G401.6 (cell line): ENCODE measurements around the gene OR2T34.
"Not testable (repeated sequence)": the region's sequence is repeated elsewhere in the genome, so short reads cannot be mapped to it uniquely, and the experiment has no call there.

Experiments
- FAIRE-seq: peaks from 2 replicates; lab custom pipeline; 2012; peaks lifted over from hg19 to GRCh38; lab: Jason Lieb, UNC

Gene OR2T34, protein sequence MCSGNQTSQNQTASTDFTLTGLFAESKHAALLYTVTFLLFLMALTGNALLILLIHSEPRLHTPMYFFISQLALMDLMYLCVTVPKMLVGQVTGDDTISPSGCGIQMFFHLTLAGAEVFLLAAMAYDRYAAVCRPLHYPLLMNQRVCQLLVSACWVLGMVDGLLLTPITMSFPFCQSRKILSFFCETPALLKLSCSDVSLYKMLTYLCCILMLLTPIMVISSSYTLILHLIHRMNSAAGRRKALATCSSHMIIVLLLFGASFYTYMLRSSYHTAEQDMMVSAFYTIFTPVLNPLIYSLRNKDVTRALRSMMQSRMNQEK

DNA sequence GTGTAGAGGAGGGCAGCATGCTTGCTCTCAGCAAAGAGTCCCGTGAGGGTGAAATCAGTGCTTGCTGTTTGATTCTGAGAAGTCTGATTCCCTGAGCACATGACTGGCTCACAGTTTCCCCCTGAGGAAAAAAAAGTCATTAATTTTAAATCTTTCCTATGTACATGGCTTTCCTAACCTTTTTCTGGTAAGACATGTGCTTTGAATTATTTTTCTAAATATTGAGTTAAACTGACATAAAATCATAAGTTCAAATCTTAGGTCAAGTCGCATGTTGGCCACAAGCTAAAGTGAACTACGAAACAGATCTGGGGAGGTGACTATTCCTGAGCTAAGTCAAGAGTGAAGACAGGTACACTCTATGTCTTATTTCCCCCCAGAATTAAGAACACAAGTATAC, at the start of gene OR2T34:
Gene OR2T34, minus strand, starts transcription at position 101 of the 400 bp plus-strand sequence. Its CDS starts 0 bp downstream, at position 101.
- FAIRE-seq, result not testable (repeated sequence)

DNA sequence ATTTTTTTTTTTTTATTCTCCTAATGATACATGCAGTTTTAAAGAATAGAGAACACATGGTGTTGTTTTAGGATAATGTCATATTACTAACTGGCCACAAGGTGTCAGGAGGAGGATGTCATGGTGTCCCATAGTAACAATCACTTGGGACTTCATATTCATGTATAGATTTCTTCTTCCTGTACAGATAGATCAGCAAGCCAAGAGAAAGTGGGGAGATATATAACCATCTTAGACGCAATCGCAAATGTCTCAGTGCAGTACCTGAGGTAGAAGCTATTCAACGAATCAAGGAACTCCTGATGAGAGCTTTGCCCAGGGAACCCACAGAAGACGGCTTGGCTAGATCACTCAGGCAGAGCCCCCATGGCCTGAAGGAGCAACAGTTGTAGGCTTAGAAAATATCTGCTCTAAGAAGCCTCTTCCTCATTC, 48.0 kb upstream of the OR2T34 start:
- FAIRE-seq, result peak; percentile 76

DNA sequence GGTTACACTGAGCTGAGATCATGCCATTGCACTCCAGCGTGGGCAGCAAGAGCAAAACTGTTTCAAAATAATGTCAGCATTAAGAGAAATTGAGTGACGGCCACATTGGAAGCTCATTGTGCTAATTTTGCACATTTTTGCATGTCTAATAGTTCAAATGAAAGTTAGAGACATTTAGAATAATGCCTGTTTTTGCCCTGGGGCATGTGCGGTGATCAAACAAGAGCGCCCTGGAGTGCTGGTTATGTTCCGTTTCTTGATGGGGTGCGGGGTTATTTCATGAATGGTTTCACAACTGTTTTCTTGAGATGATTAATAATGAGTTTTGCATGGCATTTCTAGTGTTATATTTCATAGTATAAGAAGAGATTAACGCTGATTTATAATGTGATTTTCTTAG, 47.2 kb upstream of the OR2T34 start:
- no peak for FAIRE-seq

DNA sequence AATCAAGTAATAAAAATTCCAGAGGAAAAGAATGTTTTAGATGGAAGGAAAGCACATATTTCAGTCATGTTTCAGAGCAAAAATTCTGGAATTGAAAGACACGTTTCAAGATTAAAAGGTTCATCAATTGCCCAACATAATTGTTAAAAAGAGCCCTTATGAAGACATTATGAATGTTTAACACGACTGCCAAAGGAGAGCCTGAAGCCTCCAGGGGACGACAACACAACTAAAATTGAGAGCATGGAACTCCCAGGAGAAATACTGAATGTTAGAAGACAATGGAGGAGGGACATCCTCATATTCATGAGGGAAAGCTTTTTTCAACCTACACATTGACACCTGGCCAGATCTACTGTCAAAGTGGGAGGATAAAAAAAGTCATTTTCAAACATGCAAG, 44.3 kb upstream of the OR2T34 start:
- no peak for FAIRE-seq

DNA sequence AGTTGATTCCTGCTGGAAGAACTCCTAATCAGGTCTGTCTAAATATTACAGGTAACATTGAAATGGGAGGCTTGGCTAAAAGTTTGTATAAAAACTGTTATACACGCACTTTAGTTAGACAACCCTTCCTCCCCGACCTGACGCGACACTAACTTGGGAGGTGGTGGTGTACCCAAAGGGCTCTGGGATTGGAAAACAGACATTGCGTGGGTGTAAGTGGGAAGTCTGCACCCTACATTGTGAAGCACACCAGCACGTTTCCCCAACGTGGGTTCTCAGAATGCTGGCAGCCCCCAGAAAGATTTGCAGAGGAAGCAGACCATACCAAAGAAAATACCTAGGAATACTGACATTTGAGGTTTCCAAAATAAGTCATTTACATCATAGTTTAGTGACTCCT, 43.6 kb upstream of the OR2T34 start:
- no peak for FAIRE-seq

DNA sequence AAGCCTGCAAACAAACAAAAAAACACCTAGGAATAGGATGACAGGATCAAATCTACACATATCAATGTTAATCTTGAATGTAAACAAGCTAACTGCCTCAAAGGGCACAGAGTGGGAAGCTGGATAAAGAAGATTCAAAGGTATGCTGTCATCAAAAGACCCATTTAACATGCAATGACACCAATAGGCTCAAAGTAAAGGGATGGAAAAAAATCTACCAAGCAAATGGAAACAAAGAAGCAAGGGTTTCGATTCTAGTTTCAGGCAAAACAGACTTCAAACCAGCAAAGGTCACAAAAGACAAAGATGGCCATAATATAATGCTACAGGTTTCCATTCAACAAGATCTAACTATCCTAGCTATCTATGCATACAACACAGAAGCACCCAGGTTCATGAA, 39.2 kb upstream of the OR2T34 start:
- no peak for FAIRE-seq

DNA sequence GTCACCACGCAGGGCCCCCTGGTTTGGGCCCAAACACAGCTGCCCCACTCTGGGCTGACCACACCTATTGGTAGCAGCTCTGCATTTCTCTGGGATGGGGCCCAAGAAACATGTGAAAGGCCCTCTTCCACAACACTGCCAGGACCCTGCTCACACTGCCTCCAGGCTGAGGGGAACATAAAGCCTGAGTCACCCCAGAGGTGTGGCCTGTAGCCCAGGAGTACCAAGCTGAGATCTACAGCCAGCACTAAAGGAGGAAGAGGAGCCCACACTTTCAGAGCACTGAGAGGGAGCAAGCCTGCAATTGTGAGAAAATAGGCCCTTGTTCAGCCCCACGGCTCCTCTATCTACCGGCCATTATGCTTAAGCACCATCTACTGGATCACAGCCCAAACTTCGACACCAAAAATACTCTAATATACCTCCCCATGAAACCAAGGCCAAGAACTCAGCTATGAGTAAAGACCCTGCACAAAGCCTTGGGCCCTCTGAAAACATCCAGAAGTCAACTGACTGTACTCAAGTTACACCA, 37.4 kb upstream of the OR2T34 start:
- no peak for FAIRE-seq

DNA sequence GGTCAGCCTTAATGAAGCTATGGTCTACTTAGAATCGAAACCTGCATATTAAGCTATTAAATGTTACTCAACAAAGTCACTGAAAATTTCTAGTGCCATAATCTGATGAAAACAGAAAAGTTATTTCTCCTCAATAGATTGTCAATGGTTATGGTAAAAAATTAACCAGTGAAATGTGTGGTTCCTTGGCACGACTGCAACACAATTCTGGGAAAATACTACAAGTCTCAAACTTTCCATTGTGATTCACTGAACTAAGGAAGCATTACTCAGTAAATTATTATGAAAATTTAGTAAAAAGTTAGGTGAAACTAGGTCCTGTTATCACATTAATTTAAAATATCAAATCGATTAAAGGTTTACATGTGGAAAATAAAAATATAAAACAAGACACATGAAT, 35.7 kb upstream of the OR2T34 start:
- no peak for FAIRE-seq

DNA sequence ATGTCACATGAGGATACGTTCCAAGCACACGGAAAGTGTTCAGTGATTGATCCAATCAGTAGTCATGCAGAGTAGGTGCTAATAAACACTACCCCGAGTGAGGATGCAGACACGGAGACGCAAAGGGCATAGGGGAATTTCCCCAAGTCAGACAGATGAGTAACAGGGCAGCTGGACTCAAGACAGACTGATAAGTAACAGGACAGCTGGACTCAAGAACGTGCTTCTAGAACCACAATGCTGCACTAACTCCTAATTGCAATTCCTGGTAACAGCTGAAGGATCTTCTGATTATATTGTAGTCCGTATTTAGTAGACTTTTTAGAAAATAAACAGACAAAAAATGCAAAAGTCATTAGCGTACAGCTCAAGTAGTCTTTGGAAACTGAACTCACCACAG, 24.8 kb upstream of the OR2T34 start:
- no peak for FAIRE-seq

DNA sequence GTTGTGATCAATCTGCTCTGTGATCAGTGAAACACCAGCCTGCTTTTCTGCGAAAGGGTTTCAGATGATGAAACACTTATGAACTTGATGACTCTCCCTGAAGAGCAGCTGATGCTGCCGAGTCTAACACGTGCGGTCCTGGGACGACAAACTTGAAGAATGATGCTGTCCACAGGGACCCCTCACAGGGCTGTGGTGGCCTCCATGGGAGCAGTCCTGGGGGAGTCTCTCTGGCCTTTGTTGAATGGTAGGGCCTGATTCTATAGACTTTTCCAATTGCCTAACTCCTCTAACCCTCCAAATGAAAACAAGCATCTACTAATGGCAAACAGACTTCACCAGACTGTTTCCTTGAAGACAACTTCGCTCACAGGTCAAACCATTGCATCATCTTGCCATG, 23.0 kb upstream of the OR2T34 start, which contains the start of gene OR2T10:
Gene OR2T10, minus strand, starts transcription at position 112 of the 400 bp plus-strand sequence. CDS start 3,932 bp downstream, outside the sequence.
- FAIRE-seq, result no peak

DNA sequence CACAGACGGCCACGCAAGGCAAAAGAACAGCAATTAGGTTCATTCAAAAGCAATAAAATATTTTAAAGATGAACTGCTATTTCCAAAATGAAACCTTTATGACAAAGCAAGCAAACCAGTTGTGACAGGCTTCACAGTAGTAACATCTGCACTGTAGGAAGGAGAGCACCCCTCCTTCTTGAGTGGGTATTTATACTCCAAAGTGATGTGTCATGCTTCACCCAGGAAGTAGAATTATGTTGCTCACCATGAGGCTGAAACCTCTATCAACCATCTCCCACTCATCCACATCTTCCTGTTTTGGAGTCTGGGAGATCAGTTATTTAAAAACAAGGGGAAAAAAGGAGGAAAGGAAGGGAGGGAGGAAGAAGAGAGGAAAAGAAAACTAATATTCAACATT, 22.1 kb upstream of the OR2T34 start:
- no peak for FAIRE-seq

DNA sequence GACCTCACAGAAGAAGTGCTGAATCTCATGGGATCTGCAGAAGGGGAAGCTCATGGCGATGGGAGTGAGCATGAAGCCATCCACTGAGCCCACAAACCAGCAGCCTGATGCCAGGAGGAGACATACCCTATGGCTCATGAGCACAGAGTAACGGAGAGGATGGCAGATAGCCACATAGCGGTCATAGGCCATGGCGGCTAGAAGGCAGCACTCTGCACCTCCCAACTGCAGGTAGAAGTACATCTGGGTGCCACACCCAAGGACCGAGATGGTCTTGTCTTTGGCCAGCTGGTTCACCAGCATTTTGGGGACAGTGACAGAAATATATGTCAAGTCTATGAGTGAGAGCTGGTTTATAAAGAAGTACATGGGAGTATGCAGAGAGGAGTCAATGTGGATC, 18.7 kb upstream of the OR2T34 start:
- FAIRE-seq, result no peak

DNA sequence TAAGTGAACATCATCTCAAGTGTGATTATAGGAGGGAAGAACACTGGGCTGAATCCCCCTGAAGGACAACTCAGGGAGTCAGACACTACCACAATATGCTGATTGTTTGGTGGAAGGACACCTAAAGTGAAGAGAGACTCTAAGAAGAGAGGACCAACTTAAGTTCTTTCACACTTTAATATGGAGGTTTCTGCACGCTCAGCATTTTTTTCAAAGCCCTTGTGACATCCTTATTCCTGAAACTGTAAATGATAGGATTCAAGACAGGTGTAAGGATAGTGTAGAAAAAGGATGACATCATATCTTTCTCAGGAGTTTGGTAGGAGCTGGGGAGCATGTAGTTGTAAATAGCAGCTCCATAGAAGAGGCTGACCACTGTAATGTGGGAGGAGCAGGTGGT, 18.1 kb upstream of the OR2T34 start:
- FAIRE-seq, result no peak

DNA sequence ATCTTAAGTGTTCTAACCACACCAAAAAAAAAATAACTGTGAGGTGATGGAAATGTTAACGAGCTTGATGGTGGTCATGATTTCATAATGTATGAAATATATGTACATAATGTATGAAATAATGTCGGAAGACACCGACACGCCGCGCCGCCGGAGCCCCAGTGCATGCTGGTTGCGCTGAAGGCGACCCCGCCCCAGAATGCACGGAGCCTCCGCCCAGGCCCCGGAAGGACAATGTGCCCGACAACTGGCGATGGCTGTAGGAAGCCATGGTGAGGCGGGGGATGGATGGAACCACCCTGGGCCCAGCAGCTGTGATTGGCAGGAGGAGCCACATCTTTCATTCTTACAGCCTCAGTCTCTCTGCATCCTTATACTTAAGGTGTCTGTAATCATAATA, 15.5 kb upstream of the OR2T34 start:
- no peak for FAIRE-seq

DNA sequence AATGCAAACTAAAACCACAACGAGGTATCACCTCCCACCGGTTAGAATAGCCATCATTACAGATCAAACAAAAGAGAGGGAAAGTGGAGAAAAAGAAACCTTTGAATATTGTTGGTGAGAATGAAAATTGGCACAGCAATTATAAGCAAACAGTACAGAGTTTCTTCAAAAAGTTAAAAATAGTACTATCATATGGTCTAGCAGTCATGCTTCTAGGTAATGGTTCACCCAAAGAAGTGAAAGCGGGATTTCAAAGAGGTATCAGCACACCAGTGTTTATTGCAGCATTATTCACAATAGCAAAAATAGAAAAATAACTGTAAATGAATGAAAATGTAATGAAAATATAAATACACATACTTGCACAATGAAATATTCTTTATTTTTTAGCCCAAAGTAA, 14.8 kb upstream of the OR2T34 start:
- FAIRE-seq, result no peak

DNA sequence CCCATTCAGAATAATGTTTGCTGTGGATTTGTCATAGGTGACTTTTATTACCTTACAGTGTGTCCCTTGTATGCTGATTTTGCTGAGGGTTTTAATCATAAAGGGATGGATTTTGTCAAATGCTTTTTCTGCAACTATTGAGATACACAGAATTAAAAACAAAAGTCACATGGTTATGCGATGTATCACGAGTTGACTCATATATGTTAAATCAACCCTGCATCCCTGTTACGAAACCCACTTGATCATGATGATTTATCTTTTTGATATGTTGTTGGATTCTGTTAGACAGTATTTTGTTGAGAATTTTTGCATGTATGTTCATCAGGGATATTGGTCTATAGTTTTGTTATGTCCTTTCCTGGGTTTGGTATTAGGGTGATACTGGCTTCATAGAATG, 10.7 kb upstream of the OR2T34 start:
- no peak for FAIRE-seq

DNA sequence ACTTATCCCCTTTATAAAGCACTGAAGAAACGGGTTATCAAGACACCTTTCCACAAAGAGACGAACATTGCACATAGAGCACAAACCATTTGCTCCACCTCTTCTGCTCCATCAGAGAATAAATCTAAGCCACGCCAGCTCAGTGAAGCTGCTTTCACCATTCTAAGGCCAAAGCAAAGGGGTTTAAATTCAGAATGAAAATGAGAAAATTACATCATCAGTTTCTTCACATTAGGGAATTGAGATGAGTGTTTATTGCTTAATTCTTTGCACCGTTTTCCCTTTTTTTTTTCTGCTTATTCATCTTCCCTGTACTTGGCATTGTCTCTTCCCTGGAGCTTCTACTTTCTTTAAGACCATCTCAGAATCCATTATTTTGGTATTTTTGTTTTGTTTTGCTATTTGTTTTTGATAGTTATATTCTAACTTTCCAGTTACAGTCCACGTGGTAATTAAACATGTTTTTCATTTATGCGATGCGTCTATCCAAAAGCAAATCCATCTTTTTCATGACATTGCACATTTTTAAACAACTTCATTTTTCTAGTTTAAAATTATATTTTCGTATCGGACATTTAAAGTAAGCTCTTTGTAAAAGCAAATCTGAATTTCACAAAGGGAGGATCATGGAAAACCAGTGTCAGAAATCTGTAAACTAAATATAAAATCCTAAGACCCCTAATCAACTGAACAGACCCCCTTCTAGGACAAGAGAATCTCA, 1.9 kb upstream of the OR2T34 start:
- no peak for FAIRE-seq

DNA sequence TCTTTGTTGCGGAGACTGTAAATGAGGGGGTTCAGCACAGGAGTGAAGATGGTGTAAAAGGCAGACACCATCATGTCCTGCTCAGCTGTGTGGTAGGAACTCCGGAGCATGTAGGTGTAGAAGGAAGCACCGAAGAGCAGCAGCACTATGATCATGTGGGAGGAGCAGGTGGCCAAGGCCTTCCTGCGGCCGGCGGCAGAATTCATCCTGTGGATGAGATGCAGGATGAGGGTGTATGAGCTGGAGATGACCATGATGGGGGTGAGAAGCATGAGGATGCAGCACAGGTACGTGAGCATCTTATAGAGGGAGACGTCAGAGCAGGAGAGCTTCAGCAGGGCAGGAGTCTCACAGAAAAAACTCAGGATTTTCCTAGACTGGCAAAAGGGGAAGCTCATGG, 701 bp downstream of the OR2T34 start:
- FAIRE-seq, result not testable (repeated sequence)

DNA sequence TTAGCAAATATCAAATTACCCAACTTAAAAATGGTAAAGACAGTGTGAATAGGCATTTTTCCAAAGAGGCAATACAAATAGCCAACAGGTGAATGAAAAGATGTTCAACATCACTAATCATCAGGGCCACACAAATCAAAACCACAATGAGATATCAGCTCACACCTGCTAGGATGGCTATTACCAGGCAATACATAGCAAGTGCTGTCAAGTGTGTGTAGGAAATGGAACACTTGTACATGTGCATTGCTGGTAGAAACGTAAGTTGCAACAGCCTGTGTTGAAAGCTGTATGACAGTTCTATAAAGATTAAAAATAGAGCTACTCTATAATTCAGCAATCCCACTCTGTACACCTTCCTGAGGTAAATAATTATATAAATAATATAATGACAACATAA, 2.5 kb downstream of the OR2T34 start:
- FAIRE-seq, result not testable (repeated sequence)

DNA sequence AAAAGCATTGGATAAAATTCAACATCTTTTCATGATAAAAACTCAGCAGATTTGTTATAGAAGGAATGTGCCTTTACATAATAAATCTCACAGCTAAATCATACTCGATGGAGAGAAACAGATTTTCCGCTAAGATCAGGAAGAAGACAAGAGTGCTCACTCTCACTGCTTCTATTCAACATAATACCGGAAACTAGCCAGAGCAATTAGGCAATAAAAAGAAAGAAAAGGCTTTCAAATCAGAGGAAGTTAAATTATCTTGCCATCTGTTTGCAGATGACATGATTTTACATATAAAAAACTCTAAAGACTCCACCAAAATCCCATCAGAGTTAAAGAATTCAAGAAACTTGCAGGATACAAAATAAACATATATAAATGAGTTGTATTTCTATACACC, 3.7 kb downstream of the OR2T34 start:
- FAIRE-seq, result not testable (repeated sequence)

DNA sequence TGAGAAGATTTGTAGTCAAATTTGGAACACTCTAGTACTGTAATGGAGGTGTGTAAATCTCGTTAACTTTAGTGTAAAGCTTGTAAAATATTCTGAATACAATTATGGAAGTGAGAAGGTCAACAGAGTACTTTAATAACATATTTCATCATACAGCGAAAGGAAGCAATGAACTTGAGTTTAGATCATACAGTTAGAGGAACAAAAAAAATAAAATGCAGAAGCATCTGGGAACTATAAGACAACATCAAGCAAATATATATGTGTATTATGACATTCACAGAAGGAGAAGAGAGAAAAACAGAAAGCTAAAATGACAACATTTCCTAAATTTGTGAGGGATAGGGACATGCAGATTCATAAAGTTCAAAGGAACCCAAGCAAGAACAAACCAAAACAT, 5.5 kb downstream of the OR2T34 start:
- FAIRE-seq, result not testable (repeated sequence)

DNA sequence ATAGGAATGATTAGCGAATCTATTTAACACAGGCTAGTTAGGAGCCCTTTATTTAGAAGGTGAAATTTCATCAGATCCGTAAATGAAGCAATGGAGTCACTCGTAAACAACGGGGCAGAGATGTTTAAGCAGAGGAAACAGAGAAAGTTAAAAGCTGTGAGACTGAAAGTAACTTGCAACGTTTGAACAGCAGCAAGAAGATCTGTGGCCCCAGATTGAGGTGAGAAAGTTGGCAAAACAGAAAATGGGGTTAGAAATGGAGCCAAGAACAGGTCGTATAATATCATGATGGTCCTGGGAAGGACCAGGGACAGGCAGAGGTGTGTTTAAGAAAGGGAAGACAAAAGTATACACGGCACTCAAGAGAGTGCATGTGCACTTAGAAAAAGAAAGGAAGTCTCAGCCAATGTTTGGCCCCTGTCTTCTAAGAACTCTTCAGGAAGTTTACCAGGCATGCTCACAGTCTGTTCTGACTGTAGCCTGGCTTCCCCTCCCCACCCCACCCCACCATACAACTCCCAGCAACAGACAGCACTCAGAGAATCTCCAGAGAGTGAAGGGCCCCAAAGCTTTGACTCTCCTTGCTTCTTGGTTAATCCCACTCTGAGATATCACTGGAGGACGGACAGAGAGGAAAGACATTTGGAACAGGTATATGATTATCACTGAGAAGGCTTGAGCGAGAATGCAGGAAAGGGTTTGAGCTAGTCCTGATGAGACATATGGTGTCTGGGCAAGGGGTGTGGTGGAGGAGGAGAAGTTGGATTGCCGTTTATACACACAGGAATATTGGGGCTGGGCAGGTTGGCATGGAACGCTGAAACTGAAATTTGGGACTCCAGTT, 8.8 kb downstream of the OR2T34 start:
- not testable (repeated sequence) for FAIRE-seq

DNA sequence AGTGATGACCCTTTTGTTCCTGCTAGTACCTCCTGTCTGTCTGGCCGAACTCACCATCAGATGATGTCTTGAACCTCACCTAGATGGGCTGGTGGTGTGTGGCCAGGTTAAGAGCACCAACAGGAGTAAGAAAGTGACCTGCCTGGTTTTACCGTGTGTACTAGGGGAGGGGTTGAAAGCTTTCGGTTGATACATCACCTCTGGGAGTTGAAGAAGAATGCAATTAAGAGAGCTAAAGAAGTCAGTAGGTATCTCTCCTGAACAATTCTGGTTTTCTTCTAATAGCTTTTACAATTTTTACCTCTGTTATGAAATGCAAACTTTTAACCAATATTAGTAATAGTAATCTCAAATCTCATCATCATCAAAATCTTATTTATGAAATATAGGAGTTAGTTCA, 11.9 kb downstream of the OR2T34 start, which contains the start of gene OR2T29:
Gene OR2T29, minus strand, starts transcription at position 101 of the 400 bp plus-strand sequence. CDS start 3,281 bp downstream, outside the sequence.
- FAIRE-seq, result not testable (repeated sequence)
